NCI-H2196 (cell line): ENCODE results near the gene CNTNAP4.

Experiments used
- DNase-seq: peaks from one replicate; lab custom pipeline; 2025; ENCODE audit not compliant: unreplicated experiment; lab: John Stamatoyannopoulos, UW

CNTNAP4 gene

GRCh38 chr16:76484020-76484419, 206.8 kb downstream of the CNTNAP4 start:
- DNase-seq = no peak

GRCh38 chr16:76486740-76487139, 209.5 kb downstream of the CNTNAP4 start:
- no peak for DNase-seq

DNA sequence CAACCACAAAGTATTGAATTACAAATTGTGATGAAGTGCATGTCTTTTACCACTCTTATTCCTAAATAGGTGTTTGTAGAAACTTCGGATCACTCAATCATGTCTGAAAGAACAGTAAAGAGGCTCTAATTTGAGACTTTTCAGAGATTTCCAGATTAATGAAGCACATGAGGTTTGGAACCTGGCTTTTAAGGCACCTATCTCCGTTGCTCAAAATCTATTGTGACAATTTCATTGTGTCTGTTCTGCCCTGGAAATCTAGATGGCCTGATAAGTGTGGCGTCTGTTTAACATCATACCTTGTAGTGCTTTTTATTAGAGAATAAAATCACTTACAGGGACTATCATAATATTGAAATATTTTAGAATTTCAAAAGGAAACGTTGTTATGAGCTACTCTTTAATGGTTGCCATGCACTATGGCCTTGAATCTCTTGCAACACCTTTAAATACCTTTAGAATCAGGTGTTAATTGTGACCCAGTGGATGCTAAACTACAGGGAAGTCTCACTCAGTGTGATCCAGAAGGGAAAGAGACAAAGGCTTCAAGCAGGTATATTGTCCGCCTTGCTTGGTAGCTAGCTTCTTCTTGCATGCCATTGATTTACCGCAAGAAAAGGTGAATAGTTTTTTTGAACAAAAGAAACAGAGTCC, 210.3 kb downstream of the CNTNAP4 start:
- DNase-seq = no peak

DNA sequence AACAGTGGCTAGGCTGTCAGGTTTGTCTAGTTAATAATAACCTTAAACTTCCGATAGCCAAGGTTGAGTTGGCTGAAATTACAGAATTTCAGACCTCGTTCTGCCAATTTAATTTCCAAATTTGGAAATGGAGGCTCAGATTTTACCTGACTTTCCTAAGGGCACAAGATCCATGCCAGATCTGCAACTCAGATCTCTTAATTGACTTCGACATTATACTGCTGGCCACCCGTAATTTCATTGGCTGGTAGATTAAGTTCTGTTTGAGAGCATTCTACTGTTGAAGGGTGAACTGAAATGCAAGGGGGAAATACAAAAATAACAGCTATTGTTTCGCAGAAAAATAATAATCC, 210.8 kb downstream of the CNTNAP4 start:
- DNase-seq = no peak

DNA sequence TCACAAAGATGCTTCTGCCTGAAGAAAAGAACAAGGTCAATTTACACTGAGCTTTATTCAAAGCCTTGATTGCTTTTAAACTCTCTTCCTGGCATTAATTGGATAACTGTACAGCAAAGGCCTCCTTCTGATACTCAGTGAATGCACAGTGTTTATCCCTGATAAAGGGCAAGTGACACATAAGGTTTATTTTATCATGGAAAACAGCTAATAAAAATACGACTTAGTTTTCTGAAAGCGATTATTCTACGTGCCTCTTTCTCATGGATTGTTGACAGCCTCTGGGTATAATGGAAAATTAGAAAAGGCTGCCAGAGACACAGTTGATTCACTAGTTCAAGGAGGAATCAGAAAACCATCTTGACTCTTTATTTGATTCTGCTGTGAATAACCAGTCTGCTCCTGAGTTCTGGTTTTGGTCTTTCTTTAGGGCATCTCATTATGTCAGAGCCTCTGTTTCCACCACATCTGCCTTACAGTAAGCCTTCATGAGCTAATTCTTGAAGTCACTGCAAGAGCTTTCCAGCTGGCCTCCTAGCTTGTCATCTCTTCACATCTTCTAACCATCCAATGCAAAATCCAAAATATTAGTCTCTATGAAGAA, 212.9 kb downstream of the CNTNAP4 start:
- no peak for DNase-seq

- no peak for DNase-seq
Measured at GRCh38 chr16:76500006-76500405, 222.8 kb downstream of the CNTNAP4 start.

DNA sequence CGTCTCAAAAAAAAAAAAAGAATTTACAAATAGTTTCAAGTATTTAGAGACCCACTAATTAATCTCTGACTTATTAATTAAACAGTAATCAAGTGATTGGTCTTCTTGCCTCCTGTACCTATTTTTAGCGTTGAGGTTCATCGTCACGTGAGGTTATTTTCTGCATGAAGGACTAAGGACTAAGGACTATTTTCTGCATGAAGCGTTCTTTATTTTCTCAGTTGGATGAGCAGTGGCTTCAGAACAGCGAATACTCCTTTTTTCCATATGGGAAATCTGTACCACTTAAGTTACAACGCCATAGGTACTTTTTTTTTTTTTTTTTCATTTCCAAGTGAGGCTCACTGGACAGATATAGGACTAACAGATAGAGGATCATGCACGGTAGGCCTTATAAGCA, 224.9 kb downstream of the CNTNAP4 start:
- DNase-seq = no peak

GRCh38 chr16:76502555-76502954, 225.4 kb downstream of the CNTNAP4 start:
- no peak for DNase-seq

DNA sequence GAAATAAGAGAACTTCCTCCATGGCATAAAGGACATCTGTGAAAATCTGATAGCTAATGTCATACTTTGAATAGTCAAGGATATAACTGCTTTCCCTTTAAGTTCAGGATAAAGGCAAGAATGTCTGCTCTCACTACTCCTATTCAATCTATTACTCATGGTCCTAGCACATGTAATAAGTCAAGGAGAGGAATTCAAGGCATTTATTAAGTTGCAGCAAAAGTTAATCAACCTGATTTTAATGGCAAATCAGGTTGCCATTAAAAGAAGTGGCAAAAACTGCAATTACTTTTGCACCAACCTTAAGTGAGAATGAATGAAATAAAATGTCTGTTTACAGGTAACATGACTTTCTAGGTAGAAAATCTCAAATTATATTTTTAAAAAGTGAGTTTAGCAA, 225.9 kb downstream of the CNTNAP4 start:
- no peak for DNase-seq

GRCh38 chr16:76511203-76511602, 234.0 kb downstream of the CNTNAP4 start:
- no peak for DNase-seq

DNA sequence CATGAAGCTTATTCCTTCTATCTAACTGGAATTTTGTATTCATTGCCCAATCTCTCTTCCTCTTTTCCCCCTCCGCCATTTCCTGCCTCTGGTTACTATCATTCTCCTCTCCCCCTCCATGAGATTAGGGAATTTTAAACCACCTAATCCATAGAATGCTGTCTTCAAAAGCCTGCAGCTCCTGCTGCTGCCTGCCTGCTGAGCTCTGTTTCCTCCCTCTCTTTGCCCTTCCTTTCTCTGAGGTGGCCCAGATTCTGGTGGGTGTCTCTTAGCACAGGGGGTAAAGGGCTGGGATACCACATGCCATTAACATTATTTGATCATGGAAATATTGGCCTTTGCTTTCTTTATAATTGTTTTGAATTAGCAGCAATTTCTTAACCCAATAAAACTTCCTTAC, 241.6 kb downstream of the CNTNAP4 start:
- DNase-seq = no peak

DNA sequence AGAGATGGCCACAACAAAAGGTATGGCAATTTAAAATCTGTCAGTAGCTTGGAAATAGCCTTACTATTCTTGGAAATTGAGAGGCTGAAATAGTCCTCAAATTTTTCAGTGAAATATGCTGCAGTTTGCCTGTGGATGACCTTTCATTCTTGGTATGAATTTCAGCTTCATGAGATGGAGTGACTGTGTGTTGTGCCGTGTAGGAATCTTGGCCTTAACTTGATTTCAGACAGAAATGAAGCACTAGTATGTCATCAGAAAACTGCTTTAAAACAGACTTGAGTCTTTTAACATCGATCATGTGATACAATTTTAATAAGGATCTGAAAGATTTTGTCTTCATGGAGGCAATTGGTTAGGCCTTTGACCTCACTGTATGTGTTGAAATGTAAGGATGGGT, 247.2 kb downstream of the CNTNAP4 start:
- DNase-seq = no peak

DNA sequence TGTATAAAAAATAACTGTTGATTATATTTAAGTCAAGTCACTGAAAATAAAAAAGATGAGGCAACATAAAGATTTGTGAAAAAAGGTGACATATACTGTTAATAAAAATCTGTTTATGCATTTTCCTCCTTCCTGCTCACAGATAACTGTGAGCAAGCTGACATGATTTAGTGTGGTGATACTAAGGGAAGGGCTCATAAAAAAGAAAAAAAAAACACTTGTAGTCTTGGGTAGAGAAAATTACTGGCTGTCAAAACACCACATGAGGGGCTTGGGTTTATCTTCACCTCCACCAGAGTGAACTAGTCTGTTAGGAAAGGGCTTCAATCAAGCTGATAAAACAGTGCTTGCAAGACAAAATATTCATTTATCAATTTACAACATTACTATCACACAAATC, 247.6 kb downstream of the CNTNAP4 start:
- no peak for DNase-seq

- no peak for DNase-seq
Measured at GRCh38 chr16:76527244-76527643, 250.0 kb downstream of the CNTNAP4 start.

GRCh38 chr16:76529120-76529519, 251.9 kb downstream of the CNTNAP4 start:
- no peak for DNase-seq

GRCh38 chr16:76531236-76531635, 254.0 kb downstream of the CNTNAP4 start:
- no peak for DNase-seq

- DNase-seq = no peak
Measured at GRCh38 chr16:76532188-76532973, 255.2 kb downstream of the CNTNAP4 start.

GRCh38 chr16:76539609-76540008, 262.4 kb downstream of the CNTNAP4 start:
- no peak for DNase-seq

DNA sequence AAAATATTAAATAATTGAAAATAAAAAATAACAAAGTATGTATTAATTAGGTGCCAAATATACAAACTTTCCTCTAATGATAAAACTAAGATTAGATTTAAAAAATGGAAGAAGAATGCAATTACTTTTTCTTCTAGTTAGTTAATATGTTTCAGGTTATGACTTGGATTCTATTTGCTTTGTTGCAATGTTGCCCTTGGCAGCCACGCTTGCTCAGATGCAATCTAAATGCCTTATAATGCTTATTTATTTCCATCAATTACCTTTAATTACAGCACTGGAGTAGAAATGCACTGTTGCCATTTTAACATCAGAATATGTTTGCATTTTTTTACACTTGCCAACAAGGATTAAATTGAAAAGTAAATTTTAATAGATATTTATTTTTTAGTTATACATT, 263.9 kb downstream of the CNTNAP4 start:
- DNase-seq = no peak

DNA sequence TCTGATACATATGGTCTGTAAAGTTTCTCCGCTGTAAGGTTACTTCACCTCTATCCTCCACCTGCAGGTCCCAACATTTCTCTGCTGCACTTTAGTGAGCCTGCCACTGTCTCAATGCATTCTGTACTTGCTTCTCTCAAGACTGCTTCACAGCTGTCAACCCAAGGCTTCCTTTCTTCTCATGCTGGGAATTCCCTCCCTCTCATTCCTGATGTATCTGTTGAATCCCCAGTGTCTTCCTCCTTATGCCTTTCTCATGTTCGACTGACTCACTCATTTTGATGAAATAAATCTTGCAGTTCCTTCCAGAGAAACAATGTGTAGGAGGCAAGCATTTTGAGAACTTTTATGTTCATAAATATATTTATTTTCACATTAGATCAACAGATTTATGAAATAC, 288.3 kb downstream of the CNTNAP4 start:
- DNase-seq = no peak

- no peak for DNase-seq
Measured at GRCh38 chr16:76571755-76572154, 294.6 kb downstream of the CNTNAP4 start.

DNA sequence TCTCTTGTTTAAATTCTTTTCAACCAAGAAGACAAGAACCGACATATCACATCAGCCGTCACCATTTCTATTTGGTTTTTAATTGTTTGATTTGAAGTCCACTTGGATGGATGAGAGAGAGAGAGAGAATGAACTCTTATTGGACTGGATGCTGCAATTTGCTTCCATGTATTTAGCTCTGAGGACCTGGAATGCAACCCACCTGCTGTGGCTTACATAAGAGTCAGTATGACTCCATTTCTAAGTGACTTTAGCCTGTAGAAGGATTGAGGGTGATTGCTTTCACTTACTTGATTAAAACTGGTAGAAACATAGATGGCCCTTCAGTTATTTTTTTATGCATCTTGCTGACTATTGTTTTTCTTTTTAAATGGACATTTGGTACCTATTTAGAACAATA, 296.1 kb downstream of the CNTNAP4 start:
- DNase-seq = no peak
